NCI-H1694 treated with DMSO at 0.1 percent for 48 hours (cell line): ENCODE measurements around the gene IL10RB.

Experiments
- DNase-seq: peaks from one replicate; lab custom pipeline; 2025; lab: John Stamatoyannopoulos, UW

IL10RB gene

GRCh38 chr21:33332143-33332542 lies 66.0 kb downstream of the IL10RB start:
- DNase-seq: no peak

GRCh38 chr21:33334191-33334590 lies 68.0 kb downstream of the IL10RB start:
- no peak for DNase-seq

- DNase-seq: no peak
Observed at GRCh38 chr21:33334824-33335223, 68.7 kb downstream of the IL10RB start.

GRCh38 chr21:33339135-33339534 lies 73.0 kb downstream of the IL10RB start:
- DNase-seq: no peak

GRCh38 chr21:33339918-33340317 lies 73.8 kb downstream of the IL10RB start:
- no peak for DNase-seq

- no peak for DNase-seq
Observed at GRCh38 chr21:33345751-33346238, 79.6 kb downstream of the IL10RB start.
